GM12891 (cell line): ENCODE results near the gene RNF13.

ENCODE experiments used
- POLR2A ChIP-seq: IDR thresholded peaks from 2 replicates; pipeline ENCODE4 v1.6.1; 2011; ENCODE audit warnings: low read depth, low read length, control low read depth
- POLR2AphosphoS5 ChIP-seq: IDR thresholded peaks from 2 replicates; pipeline ENCODE4 v1.6.1; 2011; ENCODE audit warnings: low read depth, low read length, control low read depth
- TAF1 ChIP-seq: IDR thresholded peaks from 2 replicates; pipeline ENCODE4 v1.6.1; 2011; ENCODE audit warnings: low read depth, low read length, control low read depth

- TF ChIP-seq POLR2A (no peak), TAF1 (no peak), POLR2AphosphoS5 (no peak)
Observed at GRCh38 chr3:149860881-149861280, 47.9 kb downstream of the RNF13 start.
